Spleen (tissue), 11 donors: ENCODE data around the gene ORMDL2. TPM values are rescaled to one million over a fixed set of nuclear protein-coding genes. Genes with fewer than 3 reads are reported as not detected.

Source experiments
- DNase-seq: peaks from one replicate; pipeline ENCODE4 v3.0.0-alpha.2; 2020
- H3K27ac ChIP-seq, 8 donors: fragments of 200-600 bp; sonication (generic) in 7 of 8; 1 replicate in 4 of 8; 2 replicates in 4 of 8; pipeline versions ENCODE4 v1.5.0 to v1.8.0; 2016 to 2021; ENCODE audit warnings: inconsistent platforms in 4 of 8, mild to moderate bottlenecking in 4 of 8, moderate library complexity in 1 of 8
- H3K27me3 ChIP-seq, 7 donors: fragments of 200-600 bp; sonication (generic) in 6 of 7; replicated peaks in 1 of 7; 1 replicate in 4 of 7; 2 replicates in 3 of 7; pipeline versions ENCODE4 v1.5.0 to v1.8.0; 2016 to 2021; ENCODE audit warnings: inconsistent platforms in 3 of 7, mild to moderate bottlenecking in 1 of 7
- H3K36me3 ChIP-seq, 6 donors: fragments of 200-600 bp; sonication (generic) in 5 of 6; 1 replicate in 4 of 6; 2 replicates in 2 of 6; pipeline versions ENCODE4 v1.5.0 to v1.8.0; 2016 to 2021; ENCODE audit warnings: inconsistent platforms in 2 of 6
- H3K4me1 ChIP-seq, 6 donors: fragments of 200-600 bp; sonication (generic) in 5 of 6; 1 replicate in 3 of 6; 2 replicates in 3 of 6; pipeline versions ENCODE4 v1.5.0 to v1.8.0; 2016 to 2021; ENCODE audit warnings: inconsistent platforms in 3 of 6
- H3K4me3 ChIP-seq, 8 donors: fragments of 200-600 bp; sonication (generic) in 7 of 8; 1 replicate in 4 of 8; 2 replicates in 4 of 8; pipeline versions ENCODE4 v1.5.0 to v1.8.0; 2016 to 2021; ENCODE audit warnings: inconsistent platforms in 4 of 8, mild to moderate bottlenecking in 4 of 8, moderate library complexity in 2 of 8
- H3K9me3 ChIP-seq, 8 donors: fragments of 200-600 bp; sonication (generic) in 7 of 8; 1 replicate in 4 of 8; 2 replicates in 4 of 8; pipeline versions ENCODE4 v1.5.0 to v1.8.0; 2016 to 2021; ENCODE audit warnings: inconsistent platforms in 4 of 8
- POLR2A ChIP-seq, 3 donors: fragments of 450-650 bp; IDR thresholded peaks; one replicate each; pipeline ENCODE4 v1.5.1; 2017; ENCODE audit warnings: antibody characterized with exemption in 3 of 3, mild to moderate bottlenecking in 1 of 3
- POLR2AphosphoS5 ChIP-seq, 3 donors: sonication (generic); formaldehyde crosslinking; IDR thresholded peaks; one replicate each; pipeline ENCODE4 v1.5.1; 2017; ENCODE audit warnings: antibody characterized with exemption in 3 of 3
- WGBS, 5 donors: extraction: QIAGEN DNeasy Blood & Tissue Kit in 3 of 5; methylation state at CpG; one replicate each; pipeline versions ENCODE4 v1.1.5 to v1.1.7; 2013 to 2018; 5-methylcytosine and 5-hydroxymethylcytosine counted together
- intact Hi-C: fragments of 100-400 bp; cut with DNase I; formaldehyde crosslinking; loops from one replicate; pipeline ENCODE4 v1.15.0; 2023; ENCODE audit warnings: low total_unique reads
- polyA plus RNA-seq, 3 donors: library from polyadenylated mRNA; stranded (reverse); fragments of 200-250 nt; gene quantifications; one replicate each; pipeline ENCODE4 v1.2.1, GENCODE V29; 2013
- total RNA-seq, 7 donors: library from RNA; depleted of rRNA in 3 of 7; stranded (reverse); fragments of >200 nt in 3 of 7; fragmentation: NEBNext Ultra II Directional in 4 of 7; extraction: Animal tissue kit (Norgen Biotek cat#: 25700) in 4 of 7; gene quantifications; one replicate each; pipeline versions ENCODE4 v1.1.0 to v1.2.1, GENCODE V29; 2016 to 2021
- TF ChIP-seq, protein P1 (sequence below), 11 experiments: fragments of 200-600 bp in 7 of 11; fragments of 450-650 bp in 4 of 11; sonication (generic) in 4 of 11; IDR thresholded peaks in 8 of 11; conservative IDR thresholded peaks in 3 of 11; 1 replicate in 7 of 11; 2 replicates in 4 of 11; pipeline versions ENCODE4 v1.4.0 to v1.8.0; 2016 to 2021; ENCODE audit warnings: antibody characterized with exemption in 11 of 11, inconsistent platforms in 4 of 11, mild to moderate bottlenecking in 1 of 11
- donor health status: healthy with polysubstance abuse.
- donor health status: DM: no; HTN: no; CAD: no; lungs with moderate emphysema.
- donor health status: DM: no; HTN: no; CAD: no.
- donor health status: Bipolar disorder and iron deficiency.
- donor health status: healthy.
- donor health status: DM: no; HTN: no; CAD: no.
- donor health status: DM: yes; HTN: yes; CAD: no.

ORMDL2 gene
- total and polyA plus RNA-seq, 10 donors: 18.8 to 34.6 (median 28.0) TPM

DNA sequence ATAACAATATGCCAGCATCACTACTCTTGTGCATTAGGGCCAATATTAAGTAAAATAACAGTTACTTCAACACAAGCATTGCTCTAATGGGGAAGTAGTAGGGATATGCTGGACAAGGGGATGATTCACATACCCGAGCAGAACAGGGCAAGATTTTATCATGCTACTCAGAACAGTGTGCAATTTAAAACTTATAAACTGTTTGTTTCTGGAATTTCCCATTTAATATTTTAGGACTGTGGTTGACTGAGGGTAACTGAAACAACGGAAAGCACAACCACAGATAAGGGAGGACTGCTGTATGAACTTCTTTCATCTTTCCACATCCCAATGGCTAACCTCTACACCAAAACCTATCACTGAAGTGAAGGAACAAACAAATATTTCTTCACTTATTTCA is 37.2 kb upstream of the ORMDL2 start:
- Histone ChIP-seq H3K4me1 (no peaks in the 10 kb centered on the region), H3K4me3 (no peak overlapping the region), H3K27ac (no peak overlapping the region), H3K36me3 (peaks cover 0 to 100% (median 80%) of the 10 kb centered on the region in 6 donors), H3K9me3 (no peaks in the 10 kb centered on the region), H3K27me3 (no peaks in the 10 kb centered on the region)
- DNase-seq: no peak
- WGBS, 5 donors: 38 to 71% (median 49%) methylated on average over 2 of the region's 2 CpGs
- no peak for TF ChIP-seq POLR2A (IDR thresholded peaks at IDR 0.05)
- TF ChIP-seq POLR2AphosphoS5 (IDR thresholded peaks at IDR 0.05): no peak
- TF ChIP-seq, protein P1, sequence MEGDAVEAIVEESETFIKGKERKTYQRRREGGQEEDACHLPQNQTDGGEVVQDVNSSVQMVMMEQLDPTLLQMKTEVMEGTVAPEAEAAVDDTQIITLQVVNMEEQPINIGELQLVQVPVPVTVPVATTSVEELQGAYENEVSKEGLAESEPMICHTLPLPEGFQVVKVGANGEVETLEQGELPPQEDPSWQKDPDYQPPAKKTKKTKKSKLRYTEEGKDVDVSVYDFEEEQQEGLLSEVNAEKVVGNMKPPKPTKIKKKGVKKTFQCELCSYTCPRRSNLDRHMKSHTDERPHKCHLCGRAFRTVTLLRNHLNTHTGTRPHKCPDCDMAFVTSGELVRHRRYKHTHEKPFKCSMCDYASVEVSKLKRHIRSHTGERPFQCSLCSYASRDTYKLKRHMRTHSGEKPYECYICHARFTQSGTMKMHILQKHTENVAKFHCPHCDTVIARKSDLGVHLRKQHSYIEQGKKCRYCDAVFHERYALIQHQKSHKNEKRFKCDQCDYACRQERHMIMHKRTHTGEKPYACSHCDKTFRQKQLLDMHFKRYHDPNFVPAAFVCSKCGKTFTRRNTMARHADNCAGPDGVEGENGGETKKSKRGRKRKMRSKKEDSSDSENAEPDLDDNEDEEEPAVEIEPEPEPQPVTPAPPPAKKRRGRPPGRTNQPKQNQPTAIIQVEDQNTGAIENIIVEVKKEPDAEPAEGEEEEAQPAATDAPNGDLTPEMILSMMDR (IDR thresholded peaks at IDR 0.05 in 8 of 11, conservative IDR thresholded peaks at IDR 0.05 in 3 of 11): no peak
- intact Hi-C loops: no loop called here

DNA sequence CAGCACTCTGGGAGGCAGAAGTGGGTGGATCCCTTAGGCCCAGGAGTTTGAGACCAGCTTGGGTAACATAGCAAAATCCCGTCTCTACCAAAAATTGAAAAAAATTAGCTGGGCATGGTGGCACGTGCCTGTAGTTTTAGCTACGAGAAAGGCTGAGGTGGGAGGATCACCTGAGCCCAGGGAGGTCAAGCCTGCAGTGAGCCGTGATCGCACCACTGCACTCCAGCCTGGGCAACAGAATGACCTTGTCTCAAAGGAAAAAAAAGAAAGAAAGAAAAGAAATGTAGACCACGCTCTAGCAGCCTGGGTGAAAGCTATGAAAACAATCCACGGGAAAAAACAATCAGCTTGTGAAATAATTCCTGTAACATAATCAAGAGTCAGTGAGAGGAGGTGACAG is 29.3 kb upstream of the ORMDL2 start:
- no peak overlapping the region for H3K27ac ChIP-seq
- TF ChIP-seq, protein P1 (IDR thresholded peaks at IDR 0.05 in 8 of 11, conservative IDR thresholded peaks at IDR 0.05 in 3 of 11): no peak
- TF ChIP-seq POLR2AphosphoS5 (IDR thresholded peaks at IDR 0.05) (no peak), POLR2A (IDR thresholded peaks at IDR 0.05) (no peak)
- H3K4me3 ChIP-seq: no peak overlapping the region
- H3K36me3 ChIP-seq: peaks cover 4 to 100% (median 87%) of the 10 kb centered on the region in 6 donors
- intact Hi-C loops: no loop called here
- no peaks in the 10 kb centered on the region for H3K27me3 ChIP-seq
- no peaks in the 10 kb centered on the region for H3K9me3 ChIP-seq
- WGBS, 5 donors: 87 to 97% (median 95%) methylated on average over 7 of the region's 7 CpGs
- no peaks in the 10 kb centered on the region for H3K4me1 ChIP-seq
- DNase-seq: no peak

DNA sequence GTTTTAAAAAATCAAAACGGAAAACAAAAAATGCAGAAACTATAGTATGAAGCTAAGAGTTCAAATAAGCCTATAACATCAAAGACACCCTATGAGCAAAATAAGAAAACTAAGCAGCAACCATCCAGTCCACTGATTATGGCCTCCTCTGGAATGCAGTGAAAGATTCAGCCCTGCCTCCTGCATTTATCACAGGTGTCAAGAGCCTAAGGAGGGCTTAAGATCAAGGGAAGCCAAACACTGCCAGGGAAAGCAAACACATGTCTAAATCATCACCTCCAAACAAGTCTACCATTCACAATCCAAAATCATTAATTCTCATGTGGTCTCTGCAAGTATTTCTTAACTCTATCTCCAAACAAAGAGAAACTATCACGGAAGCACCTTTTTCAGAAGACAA is 28.7 kb upstream of the ORMDL2 start:
- Histone ChIP-seq H3K36me3 (peaks cover 4 to 100% (median 87%) of the 10 kb centered on the region in 6 donors), H3K4me3 (no peak overlapping the region), H3K4me1 (no peaks in the 10 kb centered on the region), H3K9me3 (no peaks in the 10 kb centered on the region), H3K27me3 (no peaks in the 10 kb centered on the region), H3K27ac (no peak overlapping the region)
- 92 to 99% (median 97%) methylated on average over 2 of the region's 2 CpGs for WGBS, 5 donors
- no peak for TF ChIP-seq POLR2A (IDR thresholded peaks at IDR 0.05)
- no peak for TF ChIP-seq POLR2AphosphoS5 (IDR thresholded peaks at IDR 0.05)
- TF ChIP-seq, protein P1 (IDR thresholded peaks at IDR 0.05 in 8 of 11, conservative IDR thresholded peaks at IDR 0.05 in 3 of 11): no peak
- no peak for DNase-seq
- intact Hi-C loops: no loop called here

DNA sequence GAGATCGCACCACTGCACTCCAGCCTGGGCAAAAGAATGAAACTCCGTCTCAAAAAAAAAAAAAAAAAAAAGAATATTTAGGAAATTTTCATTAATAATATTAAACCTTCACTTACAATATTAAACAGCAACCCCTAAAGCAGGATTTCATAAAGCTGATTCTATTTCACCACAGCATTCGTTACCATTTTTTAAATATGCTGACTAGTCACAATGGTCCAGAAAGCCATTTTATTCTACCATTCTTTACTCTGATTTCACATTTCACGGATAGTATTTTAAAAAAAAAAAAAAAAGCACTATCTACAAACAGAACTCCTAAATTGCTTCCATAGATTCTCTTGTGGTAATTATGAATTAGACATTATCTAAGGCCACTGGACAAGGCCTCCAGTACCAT is 27.9 kb upstream of the ORMDL2 start:
- no peak for DNase-seq
- 93 to 97% (median 96%) methylated on average over 4 of the region's 4 CpGs for WGBS, 5 donors
- Histone ChIP-seq H3K9me3 (no peaks in the 10 kb centered on the region), H3K27ac (no peak overlapping the region), H3K27me3 (no peaks in the 10 kb centered on the region), H3K4me3 (no peak overlapping the region), H3K4me1 (no peaks in the 10 kb centered on the region), H3K36me3 (peaks cover 4 to 100% (median 87%) of the 10 kb centered on the region in 6 donors)
- intact Hi-C loops: no loop called here
- TF ChIP-seq, protein P1 (IDR thresholded peaks at IDR 0.05 in 8 of 11, conservative IDR thresholded peaks at IDR 0.05 in 3 of 11): no peak
- TF ChIP-seq POLR2A (IDR thresholded peaks at IDR 0.05) (no peak), POLR2AphosphoS5 (IDR thresholded peaks at IDR 0.05) (no peak)
